A549 (cell line): ENCODE data around the gene CEP57L1.

Experiments used
- BHLHE40 ChIP-seq: IDR thresholded peaks from 2 replicates; pipeline ENCODE4 v1.6.1; 2012; ENCODE audit warnings: low read depth, low read length, inconsistent platforms
- CBX8 ChIP-seq: fragments of 200-600 bp; sonication (generic); IDR thresholded peaks from 2 replicates; pipeline ENCODE4 v1.6.1; 2016
- CEBPB ChIP-seq, 2 experiments: fragments of >200 bp in 1 of 2; sonication (Bioruptor Twin) in 1 of 2; formaldehyde crosslinking in 1 of 2; IDR thresholded peaks; 2 replicates each; pipeline ENCODE4 v1.6.1; 2012 to 2016
- CTCF ChIP-seq: fragments of >200 bp; sonication (Bioruptor Twin); formaldehyde crosslinking; IDR thresholded peaks from 3 replicates; pipeline ENCODE4 v1.5.1; 2016
- EP300 ChIP-seq, 2 experiments: fragments of >200 bp; sonication (Bioruptor Twin); formaldehyde crosslinking; IDR thresholded peaks; 2 replicates in 1 of 2; 3 replicates in 1 of 2; pipeline ENCODE4 v1.6.1; 2016 to 2017
- ESRRA ChIP-seq: fragments of 150-350 bp; IDR thresholded peaks from 2 replicates; pipeline ENCODE4 v1.6.1; 2014; ENCODE audit warnings: mild to moderate bottlenecking, low read length, borderline replicate concordance
- KDM5A ChIP-seq: fragments of 200-600 bp; sonication (generic); IDR thresholded peaks from 2 replicates; pipeline ENCODE4 v1.6.1; 2016; ENCODE audit warnings: antibody characterized with exemption, mild to moderate bottlenecking
- POLR2A ChIP-seq: IDR thresholded peaks from 2 replicates; pipeline ENCODE4 v1.6.1; 2012; ENCODE audit warnings: mild to moderate bottlenecking, low read length
- RFX5 ChIP-seq: fragments of 450-650 bp; IDR thresholded peaks from 2 replicates; pipeline ENCODE4 v1.7.1; 2014; ENCODE audit warnings: antibody characterized with exemption, mild to moderate bottlenecking, moderate library complexity
- ZFP36 ChIP-seq: fragments of 450-650 bp; IDR thresholded peaks from 2 replicates; pipeline ENCODE4 v1.6.1; 2014; ENCODE audit warnings: borderline replicate concordance; ENCODE audit not compliant: partially characterized antibody
- ZSCAN20 ChIP-seq: fragments of 250-450 bp; sonication (Bioruptor Pico); IDR thresholded peaks from 2 replicates; pipeline ENCODE4 v1.8.0; 2022; ENCODE audit warnings: mild to moderate bottlenecking, moderate library complexity
- TF ChIP-seq, protein P1 (sequence below): fragments of 200-600 bp; sonication (generic); IDR thresholded peaks from 2 replicates; pipeline ENCODE4 v1.6.1; 2016; ENCODE audit warnings: antibody characterized with exemption, mild to moderate bottlenecking, moderate library complexity
- TF ChIP-seq, protein P2 (sequence below): IDR thresholded peaks from 2 replicates; pipeline ENCODE4 v1.6.1; 2012
- TF ChIP-seq, protein P3 (sequence below): fragments of 450-650 bp; IDR thresholded peaks from 2 replicates; pipeline ENCODE4 v1.6.1; 2014; ENCODE audit warnings: antibody characterized with exemption

GRCh38 chr6:109192865-109193264 lies 97.6 kb downstream of the CEP57L1 start:
- TF ChIP-seq RFX5 = no peak
- no peak for TF ChIP-seq POLR2A
- TF ChIP-seq CTCF = no peak
- no peak for TF ChIP-seq CEBPB (IDR thresholded peaks at IDR 0.05)
- TF ChIP-seq ZFP36 = no peak
- TF ChIP-seq ESRRA = no peak
- TF ChIP-seq EP300 (IDR thresholded peaks at IDR 0.05) = no peak
- TF ChIP-seq BHLHE40 = no peak
- TF ChIP-seq CBX8 = no peak
- TF ChIP-seq, protein P1, sequence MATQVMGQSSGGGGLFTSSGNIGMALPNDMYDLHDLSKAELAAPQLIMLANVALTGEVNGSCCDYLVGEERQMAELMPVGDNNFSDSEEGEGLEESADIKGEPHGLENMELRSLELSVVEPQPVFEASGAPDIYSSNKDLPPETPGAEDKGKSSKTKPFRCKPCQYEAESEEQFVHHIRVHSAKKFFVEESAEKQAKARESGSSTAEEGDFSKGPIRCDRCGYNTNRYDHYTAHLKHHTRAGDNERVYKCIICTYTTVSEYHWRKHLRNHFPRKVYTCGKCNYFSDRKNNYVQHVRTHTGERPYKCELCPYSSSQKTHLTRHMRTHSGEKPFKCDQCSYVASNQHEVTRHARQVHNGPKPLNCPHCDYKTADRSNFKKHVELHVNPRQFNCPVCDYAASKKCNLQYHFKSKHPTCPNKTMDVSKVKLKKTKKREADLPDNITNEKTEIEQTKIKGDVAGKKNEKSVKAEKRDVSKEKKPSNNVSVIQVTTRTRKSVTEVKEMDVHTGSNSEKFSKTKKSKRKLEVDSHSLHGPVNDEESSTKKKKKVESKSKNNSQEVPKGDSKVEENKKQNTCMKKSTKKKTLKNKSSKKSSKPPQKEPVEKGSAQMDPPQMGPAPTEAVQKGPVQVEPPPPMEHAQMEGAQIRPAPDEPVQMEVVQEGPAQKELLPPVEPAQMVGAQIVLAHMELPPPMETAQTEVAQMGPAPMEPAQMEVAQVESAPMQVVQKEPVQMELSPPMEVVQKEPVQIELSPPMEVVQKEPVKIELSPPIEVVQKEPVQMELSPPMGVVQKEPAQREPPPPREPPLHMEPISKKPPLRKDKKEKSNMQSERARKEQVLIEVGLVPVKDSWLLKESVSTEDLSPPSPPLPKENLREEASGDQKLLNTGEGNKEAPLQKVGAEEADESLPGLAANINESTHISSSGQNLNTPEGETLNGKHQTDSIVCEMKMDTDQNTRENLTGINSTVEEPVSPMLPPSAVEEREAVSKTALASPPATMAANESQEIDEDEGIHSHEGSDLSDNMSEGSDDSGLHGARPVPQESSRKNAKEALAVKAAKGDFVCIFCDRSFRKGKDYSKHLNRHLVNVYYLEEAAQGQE = no peak
- no peak for TF ChIP-seq KDM5A
- no peak for TF ChIP-seq ZSCAN20 (CRISPR knock-in tag)
- TF ChIP-seq, protein P2, sequence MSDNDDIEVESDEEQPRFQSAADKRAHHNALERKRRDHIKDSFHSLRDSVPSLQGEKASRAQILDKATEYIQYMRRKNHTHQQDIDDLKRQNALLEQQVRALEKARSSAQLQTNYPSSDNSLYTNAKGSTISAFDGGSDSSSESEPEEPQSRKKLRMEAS = no peak
- TF ChIP-seq, protein P3, sequence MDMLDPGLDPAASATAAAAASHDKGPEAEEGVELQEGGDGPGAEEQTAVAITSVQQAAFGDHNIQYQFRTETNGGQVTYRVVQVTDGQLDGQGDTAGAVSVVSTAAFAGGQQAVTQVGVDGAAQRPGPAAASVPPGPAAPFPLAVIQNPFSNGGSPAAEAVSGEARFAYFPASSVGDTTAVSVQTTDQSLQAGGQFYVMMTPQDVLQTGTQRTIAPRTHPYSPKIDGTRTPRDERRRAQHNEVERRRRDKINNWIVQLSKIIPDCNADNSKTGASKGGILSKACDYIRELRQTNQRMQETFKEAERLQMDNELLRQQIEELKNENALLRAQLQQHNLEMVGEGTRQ = no peak
